SIG-M5 treated with dmso at 0.1 percent for 504 hours (cell line): Measurements from ENCODE around the gene UTP25.

Experiments used
- DNase-seq: peaks from one replicate; lab custom pipeline; 2025; ENCODE audit not compliant: unreplicated experiment; lab: John Stamatoyannopoulos, UW

UTP25 gene

DNA sequence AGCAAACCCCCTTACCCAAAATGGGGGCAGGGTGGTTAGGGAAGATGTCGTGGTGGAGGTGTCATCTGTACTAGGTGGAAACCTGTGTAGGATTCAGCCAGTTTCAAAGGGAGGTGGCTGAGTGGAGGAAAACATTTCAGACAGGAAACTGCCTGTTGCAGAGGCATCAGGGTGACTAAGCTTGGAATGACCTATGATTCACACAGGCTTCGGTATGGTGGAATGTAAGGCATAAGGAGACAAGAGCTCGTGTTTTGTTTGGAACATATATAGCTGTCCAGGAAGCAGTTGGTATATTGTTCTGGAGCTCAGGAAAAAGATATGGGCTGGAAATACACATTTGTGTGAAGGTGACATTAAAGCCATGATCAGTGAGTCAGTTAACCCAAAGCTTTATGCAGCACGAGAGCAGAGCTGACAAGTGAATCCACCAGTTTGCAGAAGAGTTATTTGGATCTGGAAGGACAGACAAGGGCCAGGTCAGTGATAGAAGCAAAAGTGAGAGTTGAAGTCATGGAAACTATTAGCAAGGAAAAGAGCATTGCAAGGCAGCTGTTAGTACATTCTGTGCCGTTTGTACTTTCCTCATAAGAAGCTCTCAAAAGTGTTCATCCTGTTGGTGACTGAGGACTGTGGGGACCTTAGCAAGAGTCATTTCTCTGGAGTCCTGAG is 12.2 kb downstream of the UTP25 start:
- no peak for DNase-seq

DNA sequence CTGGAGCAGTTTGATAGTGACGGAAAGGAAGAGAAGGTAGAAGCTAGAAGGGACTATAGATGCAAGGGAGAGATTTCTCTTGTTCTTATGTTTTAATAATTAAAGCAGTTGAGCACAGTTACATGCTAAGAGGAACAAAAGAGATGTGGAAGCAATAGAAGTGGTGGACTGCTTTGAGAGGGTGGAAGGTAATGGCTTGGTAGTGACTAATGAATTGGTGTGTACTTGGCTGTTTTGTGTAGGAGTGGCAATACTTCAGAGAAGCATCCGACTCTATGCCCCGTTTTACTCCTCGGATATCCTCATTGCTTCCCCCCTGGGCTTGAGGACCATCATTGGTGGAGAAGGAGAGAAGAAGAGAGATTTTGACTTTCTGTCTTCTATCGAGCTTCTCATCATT is 12.8 kb downstream of the UTP25 start:
- no peak for DNase-seq

- DNase-seq: peak; percentile 28
These were observed 17.1 kb downstream of the UTP25 start for GRCh38 chr1:209844695-209845407.

- no peak for DNase-seq
These were observed 17.6 kb downstream of the UTP25 start for GRCh38 chr1:209845408-209845725.

DNA sequence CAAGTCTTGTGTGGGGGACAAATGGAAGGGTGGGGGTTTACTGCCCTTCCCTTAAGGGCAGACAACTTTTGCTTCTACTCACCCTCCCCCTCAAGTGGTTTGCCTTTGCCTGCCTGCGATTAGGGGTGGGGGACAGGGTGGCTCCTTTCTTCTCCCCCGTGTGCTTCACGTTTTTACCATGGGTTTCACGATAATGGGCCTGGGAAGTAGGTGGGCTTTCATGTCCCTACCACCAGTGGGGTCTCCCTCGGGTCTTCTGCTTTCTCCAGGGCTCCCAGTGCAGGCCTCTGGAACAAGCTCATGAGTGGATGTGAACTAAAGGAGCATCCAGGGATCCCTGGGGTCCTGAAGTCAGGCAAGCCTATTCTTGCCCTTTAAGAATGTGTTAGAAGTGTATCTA is 21.6 kb downstream of the UTP25 start:
- no peak for DNase-seq

DNA sequence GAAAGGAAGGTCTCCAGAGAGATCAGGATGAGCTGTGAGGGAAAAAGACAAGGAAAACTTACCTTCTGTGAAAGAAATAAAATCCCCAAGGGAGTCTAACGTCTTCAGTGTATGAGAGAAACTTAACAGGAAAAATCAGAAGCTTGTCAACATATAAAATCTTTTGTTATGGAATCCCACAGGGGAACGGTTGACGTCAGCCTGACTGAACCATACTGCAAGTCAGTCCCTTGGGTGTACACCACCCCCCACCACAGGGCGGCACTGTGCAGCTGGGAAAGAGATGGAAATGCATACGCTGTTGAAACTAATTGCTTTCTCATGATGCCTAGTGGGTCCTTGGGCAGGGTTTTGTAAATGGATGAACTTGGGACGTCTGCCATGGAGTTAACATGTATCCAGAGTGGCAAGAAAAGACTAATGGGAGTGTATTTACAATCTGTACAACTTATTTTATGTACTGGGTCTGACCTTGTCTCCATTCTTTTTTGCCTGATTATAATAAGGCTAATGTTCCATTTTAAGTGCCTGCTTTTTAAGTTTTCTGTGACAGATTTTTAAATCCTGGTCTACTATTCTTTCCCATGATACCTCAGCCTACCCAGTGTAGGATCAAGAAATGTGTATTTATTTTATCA is 22.7 kb downstream of the UTP25 start:
- peak; percentile 38 for DNase-seq

GRCh38 chr1:209853676-209854075 is 25.9 kb downstream of the UTP25 start:
- DNase-seq: no peak

- no peak for DNase-seq
These were observed 26.4 kb downstream of the UTP25 start for GRCh38 chr1:209854196-209854595.

DNA sequence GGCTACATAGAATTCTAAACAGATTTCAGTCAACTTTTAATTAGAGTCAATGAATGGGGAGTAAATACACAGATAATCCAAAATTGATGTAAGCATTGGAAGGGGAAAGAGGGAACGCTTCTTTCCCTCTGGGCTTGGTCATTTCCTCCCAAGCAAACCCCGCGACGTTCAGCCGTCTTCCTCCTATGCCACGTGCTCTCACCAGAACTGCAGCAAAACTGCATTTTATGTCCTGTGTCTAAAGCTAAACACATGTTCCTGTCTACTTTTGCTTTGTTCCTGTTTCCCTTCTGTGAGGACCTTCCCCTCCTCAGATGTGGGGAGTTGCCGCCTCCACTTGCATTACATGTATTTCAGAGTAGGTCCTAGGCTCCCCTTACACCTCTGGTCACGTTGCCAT is 27.2 kb downstream of the UTP25 start:
- DNase-seq: peak; percentile 5

GRCh38 chr1:209855623-209856022 is 27.9 kb downstream of the UTP25 start:
- DNase-seq: no peak

DNA sequence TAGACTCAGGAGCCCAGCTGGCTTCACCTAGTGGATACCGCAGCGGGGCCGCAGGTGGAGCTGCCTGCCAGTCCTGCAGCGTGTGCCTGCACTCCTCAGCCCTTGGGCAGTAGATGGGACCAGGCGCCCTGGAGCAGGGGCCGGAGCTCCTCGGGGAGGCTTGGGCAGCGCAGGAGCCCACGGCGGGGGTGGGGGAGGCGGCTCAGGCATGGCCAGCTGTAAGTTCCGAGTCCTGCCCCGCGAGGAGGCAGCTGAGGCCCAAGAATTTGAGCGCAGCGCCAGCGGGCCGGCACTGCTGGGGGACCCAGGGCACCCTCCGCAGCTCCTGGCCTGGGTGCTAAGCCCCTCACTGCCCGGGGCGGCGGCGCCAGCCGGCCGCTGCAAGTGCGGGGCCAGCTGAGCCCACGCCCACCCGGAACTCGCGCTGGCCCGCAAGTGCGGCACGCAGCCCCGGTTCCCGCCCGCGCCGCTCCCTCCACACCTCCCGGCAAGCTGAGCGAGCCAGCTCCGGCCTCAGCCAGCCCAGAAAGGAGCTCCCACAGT is 30.9 kb downstream of the UTP25 start:
- DNase-seq: no peak

- peak; percentile 88 for DNase-seq
These were observed 32.6 kb downstream of the UTP25 start for GRCh38 chr1:209860293-209860881.

GRCh38 chr1:209861242-209861641 is 33.5 kb downstream of the UTP25 start:
- no peak for DNase-seq

DNA sequence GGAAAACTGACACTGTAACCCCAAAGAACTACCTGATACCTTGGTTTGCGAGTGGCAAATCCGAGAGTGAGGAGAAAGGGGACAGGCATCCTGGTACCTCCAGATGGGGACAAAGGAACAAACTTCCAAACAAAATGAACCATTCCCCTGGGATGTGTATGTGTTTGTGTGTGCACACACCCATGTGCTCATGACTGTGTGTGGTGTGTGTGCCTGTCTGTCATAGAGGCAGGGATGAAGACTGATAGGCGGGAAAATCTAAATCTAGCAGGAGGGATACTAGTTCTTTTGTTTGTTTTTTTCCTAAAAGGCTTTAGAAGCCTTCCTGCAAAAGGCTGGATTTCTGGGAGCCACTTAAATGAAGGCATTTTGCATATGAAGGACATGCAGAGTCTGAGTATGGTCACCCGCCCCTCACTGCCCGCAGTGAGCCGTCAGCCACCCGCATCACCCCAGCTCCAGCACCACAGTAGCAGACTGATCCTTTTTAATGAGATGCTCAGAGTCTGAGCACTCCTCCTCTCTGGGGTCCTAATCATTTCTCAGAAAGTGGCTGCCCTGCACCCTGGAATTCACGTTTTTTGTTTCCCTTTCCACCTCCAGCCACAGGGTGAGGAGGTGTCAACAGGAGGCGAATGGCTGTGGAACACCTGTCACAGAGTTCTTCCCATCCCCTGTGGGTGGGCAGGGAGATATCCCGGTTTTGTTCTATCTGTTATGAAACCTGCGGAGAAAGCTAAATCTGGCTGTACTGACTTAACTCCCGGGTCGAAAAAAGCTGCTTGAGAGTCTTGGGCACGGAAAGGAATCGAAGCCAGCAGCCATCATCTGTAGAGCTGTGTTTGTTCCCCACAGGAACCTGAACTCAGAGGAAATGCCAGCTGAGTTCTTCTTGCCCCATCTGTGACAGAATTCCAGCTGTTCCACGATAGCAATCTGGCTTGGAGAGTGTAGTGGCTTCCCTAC is 34.9 kb downstream of the UTP25 start:
- no peak for DNase-seq

DNA sequence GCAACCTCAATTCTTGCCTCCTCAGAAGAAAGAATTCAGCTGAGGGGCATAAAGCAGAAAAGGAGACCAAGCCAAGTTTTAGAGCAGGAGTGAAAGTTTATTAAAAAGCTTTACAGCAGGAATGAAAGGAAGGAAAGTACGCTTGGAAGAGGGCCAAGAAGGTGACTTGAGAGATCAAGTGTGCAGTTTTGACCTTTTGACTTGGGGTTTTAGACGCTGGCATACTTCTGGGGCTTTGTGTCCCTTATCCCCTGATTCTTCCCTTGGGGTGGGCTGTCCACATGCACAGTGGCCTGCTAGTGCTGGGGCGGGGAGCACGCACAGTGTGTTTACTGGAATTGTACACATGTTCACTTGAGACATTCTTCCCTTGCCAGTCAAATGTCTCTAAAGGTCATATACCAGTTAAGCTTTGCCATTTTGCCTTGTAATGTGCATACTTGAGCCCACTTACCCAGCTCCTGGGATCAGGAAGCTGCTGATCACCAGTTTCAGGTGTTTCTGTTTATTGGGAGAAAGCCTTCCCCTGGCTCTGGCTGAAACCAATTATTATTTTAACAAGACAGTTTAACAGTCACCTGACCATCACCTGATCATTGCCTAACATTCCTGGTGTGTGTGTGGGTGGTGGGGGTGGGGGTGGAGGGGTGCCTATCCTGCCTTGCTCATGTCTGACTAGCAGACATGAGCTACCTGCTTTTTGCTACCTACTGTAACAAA is 36.2 kb downstream of the UTP25 start:
- no peak for DNase-seq

- no peak for DNase-seq
These were observed 38.4 kb downstream of the UTP25 start for GRCh38 chr1:209866201-209866600.

DNA sequence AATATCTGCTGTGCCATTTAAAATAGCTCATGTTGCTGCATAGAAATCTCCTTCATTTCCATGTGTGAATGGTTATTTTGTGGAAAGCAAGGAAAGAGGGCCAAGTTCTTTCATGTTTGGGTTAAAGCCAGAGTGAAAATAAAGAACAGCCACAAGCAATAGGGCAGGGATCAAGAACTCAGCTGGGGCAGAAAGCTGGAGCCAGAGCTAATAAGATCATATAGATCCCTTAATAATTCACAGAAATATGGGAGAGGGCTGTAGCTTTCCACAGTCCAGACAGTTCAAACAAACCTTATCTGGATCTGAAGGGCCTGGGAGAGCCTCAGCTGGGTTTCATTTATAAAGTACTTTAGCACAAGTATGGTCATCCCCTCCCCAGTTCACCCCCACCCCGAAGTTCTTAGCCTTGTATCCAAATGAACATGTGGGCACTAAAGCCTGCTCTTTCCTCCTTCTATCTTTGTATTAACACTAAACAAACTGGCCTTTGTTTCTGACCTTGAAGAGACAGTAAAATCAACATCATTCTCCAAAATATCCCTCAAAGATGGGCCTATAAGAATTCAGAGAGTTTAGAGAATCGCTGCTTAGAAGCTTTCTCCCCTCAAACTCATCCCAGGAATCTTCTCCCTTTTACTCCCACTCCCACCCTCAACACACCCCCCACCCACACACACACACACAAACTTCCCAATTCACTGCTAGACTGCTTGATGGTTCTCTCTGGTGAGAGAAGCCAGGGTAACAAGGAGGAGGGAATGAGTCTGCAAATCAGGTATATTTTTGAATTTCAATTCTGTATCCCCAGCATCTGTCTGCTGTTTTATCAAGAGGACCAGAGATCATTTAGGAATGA is 41.7 kb downstream of the UTP25 start:
- no peak for DNase-seq

DNA sequence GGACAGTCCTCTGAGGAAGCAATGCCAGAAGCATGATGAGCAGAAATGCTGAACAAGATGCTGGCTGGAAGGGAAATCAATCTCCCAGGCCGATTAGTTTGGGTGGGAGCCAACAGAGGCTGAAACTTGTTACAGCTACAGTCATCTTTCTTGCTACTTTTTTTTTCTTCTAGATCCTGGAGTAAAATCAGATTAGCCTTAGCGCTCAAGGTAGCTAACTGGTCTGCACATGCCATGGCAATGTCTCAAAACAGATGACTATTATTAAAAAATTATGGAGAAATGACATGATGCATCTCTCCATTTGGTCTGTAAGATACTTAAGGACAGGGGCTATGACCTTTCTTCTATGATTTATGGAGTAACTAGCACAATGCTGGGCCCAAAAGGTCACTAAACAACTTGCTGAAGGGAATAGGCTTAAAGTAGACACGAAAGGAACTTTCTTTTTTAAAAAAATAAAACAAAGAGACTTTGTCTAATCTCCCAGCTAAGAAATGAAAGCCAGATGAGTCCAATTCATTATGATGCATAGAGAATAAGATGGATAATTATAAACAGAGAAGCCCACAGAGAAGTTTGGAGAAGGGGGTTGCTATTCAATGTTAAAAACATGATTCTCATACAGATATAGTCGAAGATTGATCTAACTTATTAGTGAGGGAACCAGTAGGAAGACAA is 42.5 kb downstream of the UTP25 start:
- no peak for DNase-seq

GRCh38 chr1:209871006-209871405 is 43.2 kb downstream of the UTP25 start:
- no peak for DNase-seq
